H1 (cell line): Measurements from ENCODE around the gene SEZ6. TPM values are rescaled to one million over a fixed set of nuclear protein-coding genes. Genes with fewer than 3 reads are reported as not detected.

Source experiments
- BRCA1 ChIP-seq: IDR thresholded peaks from 2 replicates; pipeline ENCODE4 v1.6.1; 2012; ENCODE audit warnings: low read depth, low read length, improper control_type of control experiment
- CHD1 ChIP-seq: IDR thresholded peaks from 2 replicates; pipeline ENCODE4 v1.6.1; 2012; ENCODE audit warnings: low read depth, low read length, improper control_type of control experiment
- EZH2 ChIP-seq: fragments of 200-600 bp; sonication (generic); IDR thresholded peaks from 2 replicates; pipeline ENCODE4 v1.7.1; 2012; ENCODE audit warnings: low read depth, mild to moderate bottlenecking, moderate library complexity, low read length, inconsistent platforms; ENCODE audit not compliant: severe bottlenecking
- JUN ChIP-seq: IDR thresholded peaks from 2 replicates; pipeline ENCODE4 v1.6.1; 2011; ENCODE audit warnings: low read depth, mild to moderate bottlenecking, improper control_type of control experiment, low read length
- POLR2AphosphoS5 ChIP-seq: IDR thresholded peaks from 2 replicates; pipeline ENCODE4 v1.6.1; 2011; ENCODE audit warnings: low read depth, low read length
- RFX5 ChIP-seq: IDR thresholded peaks from 2 replicates; pipeline ENCODE4 v1.6.1; 2011; ENCODE audit warnings: low read depth, low read length, improper control_type of control experiment, borderline replicate concordance
- RXRA ChIP-seq: IDR thresholded peaks from 2 replicates; pipeline ENCODE4 v1.6.1; 2011; ENCODE audit warnings: low read depth, mild to moderate bottlenecking, low read length, moderate library complexity; ENCODE audit not compliant: insufficient read depth
- SAP30 ChIP-seq: fragments of 300-600 bp; sonication (generic); IDR thresholded peaks from 2 replicates; pipeline ENCODE4 v1.7.1; 2012; ENCODE audit warnings: low read length, moderate library complexity, mild to moderate bottlenecking, inconsistent platforms; ENCODE audit not compliant: insufficient read depth, insufficient replicate concordance
- SUZ12 ChIP-seq: fragments of 200-600 bp; sonication (generic); IDR thresholded peaks from 2 replicates; pipeline ENCODE4 v1.6.1; 2012; ENCODE audit warnings: mild to moderate bottlenecking, inconsistent platforms, low read length, moderate library complexity, mixed read lengths
- TCF12 ChIP-seq: IDR thresholded peaks from 2 replicates; pipeline ENCODE4 v1.6.1; 2011; ENCODE audit warnings: low read depth, mild to moderate bottlenecking, low read length
- ZNF274 ChIP-seq: IDR thresholded peaks from 2 replicates; pipeline ENCODE4 v1.7.0; 2012; ENCODE audit warnings: low read length, borderline replicate concordance; ENCODE audit errors: extremely low read depth
- polyA plus RNA-seq, 7 experiments: library from polyadenylated mRNA; depleted of rRNA in 3 of 7; stranded (reverse) in 5 of 7; unstranded in 2 of 7; fragments of >200 nt in 5 of 7; fragments of 200-250 nt in 2 of 7; gene quantifications; 1 replicate in 5 of 7; 2 replicates in 1 of 7; 4 replicates in 1 of 7; pipeline versions ENCODE4 v1.2.1 to v1.2.3, GENCODE V29; 2011 to 2013; ENCODE audit warnings: missing spikeins in 2 of 7, mixed read lengths in 2 of 7
- total RNA-seq: library from RNA; stranded (reverse); fragmentation: NEBNext Ultra II Directional; extraction: Animal tissue kit (Norgen Biotek cat#: 25700); gene quantifications from 2 replicates; pipeline ENCODE4 v1.2.1, GENCODE V29; 2021
- TF ChIP-seq, protein P1 (sequence below): fragments of 300-600 bp; sonication (generic); IDR thresholded peaks from 2 replicates; pipeline ENCODE4 v1.7.1; 2012; ENCODE audit warnings: low read length, moderate library complexity, mild to moderate bottlenecking, inconsistent platforms; ENCODE audit not compliant: insufficient replicate concordance

Gene SEZ6
- total and polyA plus RNA-seq, 2 of the 8 experiments (the other 6 are each of a cell fraction or from before 2014, with no cell fraction given), result 6.9 to 16.1 TPM

DNA sequence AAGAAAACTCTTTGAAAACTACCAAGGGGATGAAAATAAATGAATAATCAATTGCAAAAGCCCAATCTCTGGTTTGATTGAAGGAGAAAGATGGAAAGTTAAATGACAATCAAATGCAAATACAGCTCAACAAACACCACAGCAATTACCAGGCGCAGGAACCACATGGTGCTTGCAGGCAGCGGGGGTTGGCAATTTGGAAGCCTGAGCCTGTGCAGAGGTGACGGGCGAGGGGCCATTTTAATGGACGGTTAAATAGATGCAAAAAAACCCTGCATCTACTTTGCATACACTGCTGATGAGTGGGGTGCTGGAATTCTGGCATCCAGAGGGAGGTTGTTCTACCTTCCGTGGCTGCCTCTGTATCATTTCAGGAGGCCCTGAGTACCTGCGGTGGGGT, 4.8 kb upstream of the SEZ6 start (continued):
- TF ChIP-seq JUN (no peak), TCF12 (no peak), BRCA1 (no peak), RXRA (no peak), EZH2 (no peak), RFX5 (no peak), SAP30 (no peak), SUZ12 (no peak), CHD1 (no peak), POLR2AphosphoS5 (no peak), ZNF274 (no peak)
- TF ChIP-seq, protein P1, sequence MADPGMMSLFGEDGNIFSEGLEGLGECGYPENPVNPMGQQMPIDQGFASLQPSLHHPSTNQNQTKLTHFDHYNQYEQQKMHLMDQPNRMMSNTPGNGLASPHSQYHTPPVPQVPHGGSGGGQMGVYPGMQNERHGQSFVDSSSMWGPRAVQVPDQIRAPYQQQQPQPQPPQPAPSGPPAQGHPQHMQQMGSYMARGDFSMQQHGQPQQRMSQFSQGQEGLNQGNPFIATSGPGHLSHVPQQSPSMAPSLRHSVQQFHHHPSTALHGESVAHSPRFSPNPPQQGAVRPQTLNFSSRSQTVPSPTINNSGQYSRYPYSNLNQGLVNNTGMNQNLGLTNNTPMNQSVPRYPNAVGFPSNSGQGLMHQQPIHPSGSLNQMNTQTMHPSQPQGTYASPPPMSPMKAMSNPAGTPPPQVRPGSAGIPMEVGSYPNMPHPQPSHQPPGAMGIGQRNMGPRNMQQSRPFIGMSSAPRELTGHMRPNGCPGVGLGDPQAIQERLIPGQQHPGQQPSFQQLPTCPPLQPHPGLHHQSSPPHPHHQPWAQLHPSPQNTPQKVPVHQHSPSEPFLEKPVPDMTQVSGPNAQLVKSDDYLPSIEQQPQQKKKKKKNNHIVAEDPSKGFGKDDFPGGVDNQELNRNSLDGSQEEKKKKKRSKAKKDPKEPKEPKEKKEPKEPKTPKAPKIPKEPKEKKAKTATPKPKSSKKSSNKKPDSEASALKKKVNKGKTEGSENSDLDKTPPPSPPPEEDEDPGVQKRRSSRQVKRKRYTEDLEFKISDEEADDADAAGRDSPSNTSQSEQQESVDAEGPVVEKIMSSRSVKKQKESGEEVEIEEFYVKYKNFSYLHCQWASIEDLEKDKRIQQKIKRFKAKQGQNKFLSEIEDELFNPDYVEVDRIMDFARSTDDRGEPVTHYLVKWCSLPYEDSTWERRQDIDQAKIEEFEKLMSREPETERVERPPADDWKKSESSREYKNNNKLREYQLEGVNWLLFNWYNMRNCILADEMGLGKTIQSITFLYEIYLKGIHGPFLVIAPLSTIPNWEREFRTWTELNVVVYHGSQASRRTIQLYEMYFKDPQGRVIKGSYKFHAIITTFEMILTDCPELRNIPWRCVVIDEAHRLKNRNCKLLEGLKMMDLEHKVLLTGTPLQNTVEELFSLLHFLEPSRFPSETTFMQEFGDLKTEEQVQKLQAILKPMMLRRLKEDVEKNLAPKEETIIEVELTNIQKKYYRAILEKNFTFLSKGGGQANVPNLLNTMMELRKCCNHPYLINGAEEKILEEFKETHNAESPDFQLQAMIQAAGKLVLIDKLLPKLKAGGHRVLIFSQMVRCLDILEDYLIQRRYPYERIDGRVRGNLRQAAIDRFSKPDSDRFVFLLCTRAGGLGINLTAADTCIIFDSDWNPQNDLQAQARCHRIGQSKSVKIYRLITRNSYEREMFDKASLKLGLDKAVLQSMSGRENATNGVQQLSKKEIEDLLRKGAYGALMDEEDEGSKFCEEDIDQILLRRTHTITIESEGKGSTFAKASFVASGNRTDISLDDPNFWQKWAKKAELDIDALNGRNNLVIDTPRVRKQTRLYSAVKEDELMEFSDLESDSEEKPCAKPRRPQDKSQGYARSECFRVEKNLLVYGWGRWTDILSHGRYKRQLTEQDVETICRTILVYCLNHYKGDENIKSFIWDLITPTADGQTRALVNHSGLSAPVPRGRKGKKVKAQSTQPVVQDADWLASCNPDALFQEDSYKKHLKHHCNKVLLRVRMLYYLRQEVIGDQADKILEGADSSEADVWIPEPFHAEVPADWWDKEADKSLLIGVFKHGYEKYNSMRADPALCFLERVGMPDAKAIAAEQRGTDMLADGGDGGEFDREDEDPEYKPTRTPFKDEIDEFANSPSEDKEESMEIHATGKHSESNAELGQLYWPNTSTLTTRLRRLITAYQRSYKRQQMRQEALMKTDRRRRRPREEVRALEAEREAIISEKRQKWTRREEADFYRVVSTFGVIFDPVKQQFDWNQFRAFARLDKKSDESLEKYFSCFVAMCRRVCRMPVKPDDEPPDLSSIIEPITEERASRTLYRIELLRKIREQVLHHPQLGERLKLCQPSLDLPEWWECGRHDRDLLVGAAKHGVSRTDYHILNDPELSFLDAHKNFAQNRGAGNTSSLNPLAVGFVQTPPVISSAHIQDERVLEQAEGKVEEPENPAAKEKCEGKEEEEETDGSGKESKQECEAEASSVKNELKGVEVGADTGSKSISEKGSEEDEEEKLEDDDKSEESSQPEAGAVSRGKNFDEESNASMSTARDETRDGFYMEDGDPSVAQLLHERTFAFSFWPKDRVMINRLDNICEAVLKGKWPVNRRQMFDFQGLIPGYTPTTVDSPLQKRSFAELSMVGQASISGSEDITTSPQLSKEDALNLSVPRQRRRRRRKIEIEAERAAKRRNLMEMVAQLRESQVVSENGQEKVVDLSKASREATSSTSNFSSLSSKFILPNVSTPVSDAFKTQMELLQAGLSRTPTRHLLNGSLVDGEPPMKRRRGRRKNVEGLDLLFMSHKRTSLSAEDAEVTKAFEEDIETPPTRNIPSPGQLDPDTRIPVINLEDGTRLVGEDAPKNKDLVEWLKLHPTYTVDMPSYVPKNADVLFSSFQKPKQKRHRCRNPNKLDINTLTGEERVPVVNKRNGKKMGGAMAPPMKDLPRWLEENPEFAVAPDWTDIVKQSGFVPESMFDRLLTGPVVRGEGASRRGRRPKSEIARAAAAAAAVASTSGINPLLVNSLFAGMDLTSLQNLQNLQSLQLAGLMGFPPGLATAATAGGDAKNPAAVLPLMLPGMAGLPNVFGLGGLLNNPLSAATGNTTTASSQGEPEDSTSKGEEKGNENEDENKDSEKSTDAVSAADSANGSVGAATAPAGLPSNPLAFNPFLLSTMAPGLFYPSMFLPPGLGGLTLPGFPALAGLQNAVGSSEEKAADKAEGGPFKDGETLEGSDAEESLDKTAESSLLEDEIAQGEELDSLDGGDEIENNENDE, result no peak
